NB4 (cell line): ENCODE data around the gene CX3CR1.
A peak's percentile ranks its signal among the peaks of the same experiment; 100 is the strongest.

Experiments
- DNase-seq: peaks from one replicate; pipeline ENCODE4 v3.0.0; 2010; ENCODE audit warnings: low read depth
- H3K4me3 ChIP-seq: one replicate; pipeline ENCODE4 v1.5.1; 2011; ENCODE audit warnings: mild to moderate bottlenecking, low read depth, low read length, moderate library complexity
- MYC ChIP-seq: IDR thresholded peaks from 2 replicates; pipeline ENCODE4 v1.6.1; 2011; ENCODE audit warnings: low read depth, low read length
- POLR2A ChIP-seq: IDR thresholded peaks from 2 replicates; pipeline ENCODE4 v1.6.1; 2011; ENCODE audit warnings: mild to moderate bottlenecking; ENCODE audit not compliant: insufficient read length; ENCODE audit errors: extremely low read depth
- TF ChIP-seq, protein P1 (sequence below): IDR thresholded peaks from 2 replicates; pipeline ENCODE4 v1.6.1; 2011; ENCODE audit warnings: low read depth, low read length
- TF ChIP-seq, protein P2 (sequence below): IDR thresholded peaks from one replicate; pipeline ENCODE4 v1.5.1; 2012; ENCODE audit warnings: low read depth, low read length

Gene CX3CR1

DNA sequence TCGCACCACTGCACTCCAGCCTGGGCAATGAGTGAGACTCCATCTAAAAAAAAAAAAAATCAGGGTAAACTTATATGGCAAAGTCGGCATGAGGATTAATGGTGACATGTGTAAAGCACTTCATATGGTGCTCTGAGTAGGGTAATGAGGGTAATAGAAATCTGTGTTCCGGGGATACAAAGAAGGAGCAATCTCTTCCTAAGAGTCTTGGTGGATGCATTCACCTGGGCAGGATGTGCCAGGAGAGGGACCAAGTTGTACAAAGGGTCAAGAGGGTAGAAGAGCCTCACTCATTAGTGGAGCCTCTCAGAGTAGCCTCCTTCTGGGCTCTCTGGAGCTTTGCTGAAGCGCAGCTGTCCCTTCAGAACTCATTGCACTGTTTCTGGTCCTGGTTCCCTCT, 9.3 kb upstream of the CX3CR1 start:
- DNase-seq = no peak
- TF ChIP-seq, protein P1, sequence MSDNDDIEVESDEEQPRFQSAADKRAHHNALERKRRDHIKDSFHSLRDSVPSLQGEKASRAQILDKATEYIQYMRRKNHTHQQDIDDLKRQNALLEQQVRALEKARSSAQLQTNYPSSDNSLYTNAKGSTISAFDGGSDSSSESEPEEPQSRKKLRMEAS = no peak
- no peak for TF ChIP-seq MYC
- TF ChIP-seq, protein P2, sequence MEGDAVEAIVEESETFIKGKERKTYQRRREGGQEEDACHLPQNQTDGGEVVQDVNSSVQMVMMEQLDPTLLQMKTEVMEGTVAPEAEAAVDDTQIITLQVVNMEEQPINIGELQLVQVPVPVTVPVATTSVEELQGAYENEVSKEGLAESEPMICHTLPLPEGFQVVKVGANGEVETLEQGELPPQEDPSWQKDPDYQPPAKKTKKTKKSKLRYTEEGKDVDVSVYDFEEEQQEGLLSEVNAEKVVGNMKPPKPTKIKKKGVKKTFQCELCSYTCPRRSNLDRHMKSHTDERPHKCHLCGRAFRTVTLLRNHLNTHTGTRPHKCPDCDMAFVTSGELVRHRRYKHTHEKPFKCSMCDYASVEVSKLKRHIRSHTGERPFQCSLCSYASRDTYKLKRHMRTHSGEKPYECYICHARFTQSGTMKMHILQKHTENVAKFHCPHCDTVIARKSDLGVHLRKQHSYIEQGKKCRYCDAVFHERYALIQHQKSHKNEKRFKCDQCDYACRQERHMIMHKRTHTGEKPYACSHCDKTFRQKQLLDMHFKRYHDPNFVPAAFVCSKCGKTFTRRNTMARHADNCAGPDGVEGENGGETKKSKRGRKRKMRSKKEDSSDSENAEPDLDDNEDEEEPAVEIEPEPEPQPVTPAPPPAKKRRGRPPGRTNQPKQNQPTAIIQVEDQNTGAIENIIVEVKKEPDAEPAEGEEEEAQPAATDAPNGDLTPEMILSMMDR = no peak
- TF ChIP-seq POLR2A = no peak

DNA sequence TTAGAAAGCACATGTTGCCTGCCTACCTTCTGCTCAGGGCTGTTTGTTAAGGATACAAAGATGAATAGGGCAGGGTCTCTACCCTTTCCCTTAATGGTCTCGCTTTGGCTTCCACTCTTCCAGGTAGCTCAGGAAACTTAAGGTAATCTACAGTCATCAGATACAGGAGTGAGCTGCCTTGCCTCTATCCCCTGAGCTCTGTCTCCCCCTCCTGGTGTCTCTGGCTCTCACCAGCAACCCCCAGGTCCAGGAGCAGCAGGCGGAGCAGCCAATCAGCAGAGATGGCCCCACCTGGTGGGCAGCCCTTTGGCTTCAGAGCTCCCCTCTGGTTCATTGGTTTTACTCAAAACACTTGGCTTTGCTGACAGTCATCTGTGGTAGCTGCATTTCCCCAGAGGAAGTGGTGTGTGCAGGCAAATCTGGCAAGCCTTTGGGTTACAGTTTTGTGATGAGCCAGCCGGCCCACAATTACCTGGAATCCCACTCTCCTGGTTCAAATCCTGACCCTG, 8.5 kb upstream of the CX3CR1 start:
- TF ChIP-seq, protein P2 = peak; percentile 92
- TF ChIP-seq, protein P1 = 0 out of 2 replicates have a peak, but pooled peaks have one; percentile 2
- TF ChIP-seq MYC = no peak
- no peak overlapping the region for H3K4me3 ChIP-seq
- DNase-seq = peak; percentile 88

More for the DNA sequence above, 9.3 kb upstream of the CX3CR1 start:
- no peak overlapping the region for H3K4me3 ChIP-seq

DNA sequence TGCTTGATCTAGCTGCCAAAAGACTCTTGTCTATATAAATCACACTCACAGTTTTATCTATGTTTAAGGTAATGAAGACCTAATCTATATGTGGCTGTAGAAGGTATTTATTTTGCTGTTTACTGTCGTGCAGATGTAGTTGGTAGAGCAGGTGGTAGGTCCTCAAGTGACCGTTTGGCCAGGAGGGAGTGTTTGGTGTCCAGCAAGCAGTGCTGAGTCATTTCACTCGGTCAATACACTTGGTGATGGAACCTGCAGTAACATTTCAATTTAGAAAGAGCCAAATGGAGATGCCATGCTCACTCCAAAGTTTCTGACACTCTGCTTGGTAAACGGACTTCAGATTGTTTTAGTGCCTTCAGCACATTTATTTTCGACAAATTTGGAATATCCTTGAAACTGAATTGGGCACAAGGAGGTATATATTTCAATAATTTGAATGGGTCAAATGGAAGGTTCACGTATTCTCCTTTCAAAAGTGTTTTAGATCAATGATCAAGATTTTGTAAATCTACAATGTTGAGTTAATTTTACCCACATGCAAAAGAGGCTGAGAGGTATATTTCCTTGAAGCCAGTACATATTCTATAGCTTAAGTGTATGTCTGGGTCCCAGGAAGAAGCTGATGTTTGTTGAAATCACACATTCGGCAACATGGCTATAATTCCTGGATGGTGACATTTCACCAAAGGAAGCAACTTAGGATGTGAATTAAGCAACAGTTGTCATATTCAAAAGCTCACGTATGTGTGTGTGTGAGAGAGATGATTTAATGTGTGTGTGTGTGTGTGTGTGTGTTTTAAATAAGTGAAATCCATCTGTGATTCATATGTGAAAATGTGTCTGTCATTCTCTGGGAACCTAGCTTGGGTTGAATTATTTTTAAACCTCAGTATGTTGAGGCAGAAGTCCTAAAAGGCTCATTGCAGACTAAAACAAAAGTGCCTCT, 7.7 kb upstream of the CX3CR1 start:
- no peak for DNase-seq
- TF ChIP-seq, protein P1 = no peak
- no peak for TF ChIP-seq MYC
- TF ChIP-seq, protein P2 = no peak
- H3K4me3 ChIP-seq = no peak overlapping the region

DNA sequence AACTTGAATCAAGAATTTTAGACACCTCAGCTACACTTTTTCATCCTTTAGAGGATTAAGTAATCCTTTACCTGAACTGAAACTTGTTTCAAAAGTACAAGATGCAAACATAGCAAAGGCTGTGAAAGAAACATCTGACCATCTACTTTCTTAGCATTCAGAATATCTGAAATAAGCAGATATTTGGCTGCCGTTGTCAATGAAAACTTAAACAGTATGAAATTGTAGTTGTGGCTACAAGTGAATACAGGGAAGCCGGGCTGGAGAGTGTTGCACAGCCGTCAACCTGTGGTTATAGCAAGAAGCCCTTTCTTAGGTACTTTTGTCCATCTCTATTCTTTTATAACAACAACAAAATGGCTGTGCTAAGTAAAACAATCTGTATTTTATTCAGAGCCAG, 6.9 kb upstream of the CX3CR1 start:
- no peak for DNase-seq
- no peak overlapping the region for H3K4me3 ChIP-seq
- TF ChIP-seq, protein P1 = no peak

DNA sequence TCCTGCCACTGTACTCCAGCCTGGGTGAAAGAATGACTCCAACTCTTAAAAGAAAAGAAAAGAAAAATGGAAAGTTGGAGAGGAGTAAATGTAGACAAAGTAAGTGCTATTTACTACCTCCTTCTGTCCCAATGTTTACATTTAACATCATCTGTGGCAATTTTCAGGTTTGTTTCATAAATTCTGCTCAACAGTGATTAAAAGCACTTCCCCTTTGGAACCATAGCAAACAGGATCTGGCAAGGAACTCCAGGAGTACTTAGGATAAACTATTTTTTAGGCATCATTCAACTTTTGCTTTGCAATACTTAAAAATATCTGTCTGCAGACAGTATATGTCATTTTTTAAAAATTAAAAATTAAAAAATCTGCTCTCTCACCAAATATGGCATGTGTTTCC, 5.5 kb upstream of the CX3CR1 start:
- DNase-seq = no peak
- TF ChIP-seq MYC (no peak), POLR2A (no peak)
- TF ChIP-seq, protein P2 = no peak
- TF ChIP-seq, protein P1 = no peak
- H3K4me3 ChIP-seq = no peak overlapping the region

DNA sequence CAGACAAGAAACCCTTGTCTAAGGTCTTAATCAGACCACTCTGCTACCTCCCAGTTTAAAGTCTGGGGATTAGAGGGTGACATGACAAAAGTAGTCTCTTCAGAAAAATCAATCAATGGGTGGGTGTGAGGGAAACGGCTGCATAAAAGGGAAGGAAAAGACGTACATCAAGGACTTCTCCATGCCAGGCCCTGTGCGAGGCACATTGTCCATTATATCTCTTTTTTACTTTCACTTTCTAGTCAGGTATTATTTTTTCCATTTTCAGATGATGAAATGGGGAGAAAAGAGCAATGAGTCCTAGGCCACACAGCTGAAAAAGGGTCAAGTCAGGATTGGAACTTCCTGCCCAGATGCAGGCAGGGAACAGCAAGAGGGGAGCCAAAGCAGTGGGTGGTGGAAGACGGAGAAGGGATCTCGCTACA, 4.6 kb upstream of the CX3CR1 start:
- DNase-seq = peak; percentile 22
- H3K4me3 ChIP-seq = no peak overlapping the region
- no peak for TF ChIP-seq POLR2A
- TF ChIP-seq, protein P2 = no peak
- TF ChIP-seq MYC = no peak
- TF ChIP-seq, protein P1 = no peak
